MM.1S (cell line): ENCODE data around the gene ACTG1.

Experiments used
- DNase-seq: peaks from one replicate; pipeline ENCODE4 v3.0.0-alpha.2; 2015
- H2AFZ ChIP-seq: fragments of 300-600 bp; sonication (generic); 2 replicates; pipeline ENCODE4 v1.6.0; 2016; ENCODE audit warnings: antibody characterized with exemption, low read length
- H3F3A ChIP-seq: fragments of 300-600 bp; sonication (generic); 2 replicates; pipeline ENCODE4 v1.6.1; 2016; ENCODE audit warnings: mild to moderate bottlenecking, antibody characterized with exemption, low read length, moderate library complexity, mixed read lengths; ENCODE audit not compliant: insufficient read depth
- H3K27ac ChIP-seq: fragments of 300-600 bp; sonication (generic); 2 replicates; pipeline ENCODE4 v1.5.1; 2016; ENCODE audit warnings: mild to moderate bottlenecking, low read length
- H3K27me3 ChIP-seq: fragments of 300-600 bp; sonication (generic); replicated peaks from 2 replicates; pipeline ENCODE4 v1.6.0; 2016; ENCODE audit warnings: low read length; ENCODE audit not compliant: insufficient read depth
- H3K36me3 ChIP-seq: fragments of 300-600 bp; sonication (generic); replicated peaks from 2 replicates; pipeline ENCODE4 v1.6.1; 2016; ENCODE audit warnings: mild to moderate bottlenecking, low read length, mixed read lengths; ENCODE audit not compliant: insufficient read depth
- H3K4me1 ChIP-seq: fragments of 300-600 bp; sonication (generic); 2 replicates; pipeline ENCODE4 v1.6.1; 2016; ENCODE audit warnings: low read length, mixed read lengths
- H3K4me2 ChIP-seq: fragments of 300-600 bp; sonication (generic); 2 replicates; pipeline ENCODE4 v1.6.0; 2016; ENCODE audit warnings: low read depth, low read length
- H3K4me3 ChIP-seq: fragments of 300-600 bp; sonication (generic); 2 replicates; pipeline ENCODE4 v1.5.1; 2016; ENCODE audit warnings: low read length, mixed read lengths
- H3K79me2 ChIP-seq: fragments of 300-600 bp; sonication (generic); 2 replicates; pipeline ENCODE4 v1.6.1; 2016; ENCODE audit warnings: mixed run types, low read length, mixed read lengths
- H3K9ac ChIP-seq: fragments of 300-600 bp; sonication (generic); 2 replicates; pipeline ENCODE4 v1.6.1; 2016; ENCODE audit warnings: low read length, mixed read lengths
- H3K9me2 ChIP-seq: fragments of 300-600 bp; sonication (generic); replicated peaks from 2 replicates; pipeline ENCODE4 v1.6.1; 2016; ENCODE audit warnings: mild to moderate bottlenecking, low read length, mixed read lengths; ENCODE audit not compliant: insufficient read depth
- H3K9me3 ChIP-seq: fragments of 300-600 bp; sonication (generic); replicated peaks from 2 replicates; pipeline ENCODE4 v1.6.1; 2016; ENCODE audit warnings: mild to moderate bottlenecking, low read length, mixed read lengths; ENCODE audit not compliant: insufficient read depth
- H4K20me1 ChIP-seq: fragments of 300-600 bp; sonication (generic); 2 replicates; pipeline ENCODE4 v1.6.1; 2016; ENCODE audit warnings: mild to moderate bottlenecking, low read length, moderate library complexity, mixed read lengths; ENCODE audit not compliant: insufficient read depth
- EZH2 ChIP-seq: fragments of 300-600 bp; sonication (generic); optimal IDR thresholded peaks from 2 replicates; pipeline ENCODE3; 2017; ENCODE audit warnings: low read depth, mild to moderate bottlenecking, antibody characterized with exemption, low read length, mixed read lengths
- EZH2phosphoT487 ChIP-seq: fragments of 300-600 bp; sonication (generic); IDR thresholded peaks from 2 replicates; pipeline ENCODE4 v1.6.1; 2018; ENCODE audit warnings: antibody characterized with exemption, low read length
- TF ChIP-seq, protein P1 (sequence below): fragments of 300-600 bp; sonication (generic); IDR thresholded peaks from 2 replicates; pipeline ENCODE4 v1.5.1; 2016; ENCODE audit warnings: antibody characterized with exemption, low read length, mixed read lengths

The ACTG1 gene

DNA sequence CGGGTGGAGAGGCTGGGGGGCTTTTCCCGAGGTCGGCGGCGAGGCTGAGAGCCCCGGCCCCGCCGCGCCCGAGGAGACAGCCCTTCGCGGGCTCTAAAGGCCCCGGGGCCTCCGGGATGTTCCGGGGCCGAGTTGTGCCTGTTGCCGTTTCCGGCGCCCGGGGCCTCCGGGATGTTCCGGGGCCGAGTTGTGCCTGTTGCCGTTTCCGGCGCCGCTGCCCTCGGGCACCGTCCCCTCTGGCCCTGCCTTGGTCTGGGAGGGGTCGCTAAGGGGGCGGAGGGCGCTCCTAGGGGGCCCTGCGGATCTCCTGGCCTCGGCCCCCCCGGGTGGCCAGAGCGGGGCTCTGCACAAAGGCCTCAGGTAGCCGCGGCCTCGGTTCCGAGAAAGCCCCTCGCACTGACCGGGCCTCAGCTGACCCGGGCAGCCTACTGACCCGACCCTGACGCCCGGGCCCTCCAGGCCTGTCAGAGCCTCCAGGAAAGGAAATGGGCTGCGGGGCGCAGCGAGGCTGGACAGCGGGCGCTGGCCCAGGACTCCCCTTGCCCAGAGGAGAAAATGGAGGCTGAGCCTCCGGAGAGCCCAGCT, 24.2 kb downstream of the ACTG1 start:
- peaks cover 6% of the 10 kb centered on the region for H3K4me1 ChIP-seq
- peaks cover 72% of the 10 kb centered on the region for H3K27me3 ChIP-seq
- 0 out of 2 replicates have a peak overlapping the region, but pooled peaks have one; percentile 4 for H3K9ac ChIP-seq
- no peaks in the 10 kb centered on the region for H3K9me3 ChIP-seq
- H3K79me2 ChIP-seq: no peaks in the 10 kb centered on the region
- DNase-seq: no peak
- no peaks in the 10 kb centered on the region; the same call in 1 of the 2 replicates for H3F3A ChIP-seq
- H2AFZ ChIP-seq: no peak overlapping the region
- H4K20me1 ChIP-seq: no peaks in the 10 kb centered on the region
- no peak overlapping the region for H3K27ac ChIP-seq
- peak overlapping the region; percentile 27; the same call in 1 of the 2 replicates for H3K4me3 ChIP-seq
- no peaks in the 10 kb centered on the region for H3K9me2 ChIP-seq
- TF ChIP-seq EZH2: no peak
- TF ChIP-seq, protein P1, sequence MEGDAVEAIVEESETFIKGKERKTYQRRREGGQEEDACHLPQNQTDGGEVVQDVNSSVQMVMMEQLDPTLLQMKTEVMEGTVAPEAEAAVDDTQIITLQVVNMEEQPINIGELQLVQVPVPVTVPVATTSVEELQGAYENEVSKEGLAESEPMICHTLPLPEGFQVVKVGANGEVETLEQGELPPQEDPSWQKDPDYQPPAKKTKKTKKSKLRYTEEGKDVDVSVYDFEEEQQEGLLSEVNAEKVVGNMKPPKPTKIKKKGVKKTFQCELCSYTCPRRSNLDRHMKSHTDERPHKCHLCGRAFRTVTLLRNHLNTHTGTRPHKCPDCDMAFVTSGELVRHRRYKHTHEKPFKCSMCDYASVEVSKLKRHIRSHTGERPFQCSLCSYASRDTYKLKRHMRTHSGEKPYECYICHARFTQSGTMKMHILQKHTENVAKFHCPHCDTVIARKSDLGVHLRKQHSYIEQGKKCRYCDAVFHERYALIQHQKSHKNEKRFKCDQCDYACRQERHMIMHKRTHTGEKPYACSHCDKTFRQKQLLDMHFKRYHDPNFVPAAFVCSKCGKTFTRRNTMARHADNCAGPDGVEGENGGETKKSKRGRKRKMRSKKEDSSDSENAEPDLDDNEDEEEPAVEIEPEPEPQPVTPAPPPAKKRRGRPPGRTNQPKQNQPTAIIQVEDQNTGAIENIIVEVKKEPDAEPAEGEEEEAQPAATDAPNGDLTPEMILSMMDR: no peak
- TF ChIP-seq EZH2phosphoT487: no peak
- H3K36me3 ChIP-seq: no peaks in the 10 kb centered on the region
- peak overlapping the region; percentile 41; the same call in 1 of the 2 replicates for H3K4me2 ChIP-seq

DNA sequence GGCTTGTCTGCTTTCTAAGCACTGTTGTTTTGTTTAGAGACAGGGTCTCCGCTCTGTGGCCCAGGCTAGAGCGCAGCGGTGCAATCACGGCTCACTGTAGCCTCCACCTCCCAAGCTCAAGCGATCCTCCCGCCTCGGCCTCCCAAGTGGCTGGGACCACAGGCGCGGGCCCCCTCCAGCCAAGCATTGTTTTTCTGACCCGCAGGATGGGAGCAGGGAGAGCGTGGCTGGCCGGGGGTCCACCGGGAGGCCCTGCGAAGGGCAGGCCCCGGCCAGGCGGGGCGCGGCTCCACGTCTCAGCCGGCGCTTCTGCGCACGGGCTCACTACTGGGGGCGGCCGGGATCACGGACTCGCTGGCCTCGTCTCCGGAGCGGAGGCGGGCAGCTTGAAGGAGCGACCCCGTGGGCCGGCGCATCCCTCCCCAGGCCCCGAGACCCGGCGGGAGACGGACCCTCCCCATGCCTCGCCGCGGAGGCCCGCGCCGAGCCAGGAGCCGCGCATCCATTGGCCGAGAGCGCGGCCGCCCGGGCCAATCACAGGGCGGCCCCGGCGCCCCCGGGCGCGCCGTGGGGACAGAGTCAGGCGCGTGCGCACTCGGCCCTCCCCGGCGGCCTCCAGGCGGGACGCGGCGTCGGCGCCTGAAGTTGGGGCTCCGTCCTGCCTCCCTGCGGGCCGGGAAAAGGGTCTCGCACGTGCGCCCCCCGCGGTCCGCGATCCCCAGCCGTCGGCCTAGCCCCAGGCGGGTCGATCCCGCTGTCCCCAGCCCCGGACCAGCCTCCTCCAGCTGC, 24.9 kb downstream of the ACTG1 start:
- H2AFZ ChIP-seq: no peak overlapping the region
- TF ChIP-seq EZH2: no peak
- TF ChIP-seq, protein P1: no peak
- no peak for TF ChIP-seq EZH2phosphoT487
- H4K20me1 ChIP-seq: no peaks in the 10 kb centered on the region
- H3K4me3 ChIP-seq: peak overlapping the region; percentile 27; the same call in 1 of the 2 replicates
- H3F3A ChIP-seq: no peaks in the 10 kb centered on the region; the same call in 1 of the 2 replicates
- H3K27ac ChIP-seq: no peak overlapping the region
- peaks cover 72% of the 10 kb centered on the region for H3K27me3 ChIP-seq
- no peaks in the 10 kb centered on the region for H3K9me2 ChIP-seq
- no peaks in the 10 kb centered on the region for H3K9me3 ChIP-seq
- no peaks in the 10 kb centered on the region for H3K79me2 ChIP-seq
- H3K9ac ChIP-seq: 0 out of 2 replicates have a peak overlapping the region, but pooled peaks have one; percentile 4
- DNase-seq: no peak
- peak overlapping the region; percentile 41; the same call in 1 of the 2 replicates for H3K4me2 ChIP-seq
- peaks cover 6% of the 10 kb centered on the region for H3K4me1 ChIP-seq
- no peaks in the 10 kb centered on the region for H3K36me3 ChIP-seq

DNA sequence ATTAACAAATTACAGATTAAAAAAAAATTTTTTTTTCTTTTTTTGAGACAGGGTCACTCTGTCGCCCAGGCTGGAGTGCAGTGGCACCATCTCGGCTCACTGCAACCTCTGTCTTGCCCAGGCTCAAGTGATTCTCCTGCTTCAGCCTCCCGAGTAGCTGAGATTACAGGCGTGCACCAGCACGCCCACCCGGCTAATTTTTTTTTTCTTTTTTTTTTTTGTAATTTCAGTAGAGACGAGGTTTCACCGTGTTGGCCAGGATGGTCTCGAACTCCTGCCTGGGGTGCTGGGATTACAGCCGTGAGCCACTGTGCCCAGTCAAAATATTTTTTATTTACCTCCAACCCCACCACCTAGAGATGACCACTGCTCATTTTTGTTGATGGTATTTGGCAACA, 25.5 kb downstream of the ACTG1 start:
- TF ChIP-seq, protein P1: no peak
- TF ChIP-seq EZH2 (no peak), EZH2phosphoT487 (no peak)
- Histone ChIP-seq H3K4me2 (no peak overlapping the region), H3K4me3 (no peak overlapping the region), H3K79me2 (no peaks in the 10 kb centered on the region), H3K4me1 (peaks cover 6% of the 10 kb centered on the region), H3F3A (no peaks in the 10 kb centered on the region; the same call in 1 of the 2 replicates), H3K36me3 (no peaks in the 10 kb centered on the region), H3K27me3 (peaks cover 72% of the 10 kb centered on the region), H3K9ac (no peak overlapping the region), H3K27ac (no peak overlapping the region), H2AFZ (no peak overlapping the region), H4K20me1 (no peaks in the 10 kb centered on the region), H3K9me2 (no peaks in the 10 kb centered on the region), H3K9me3 (no peaks in the 10 kb centered on the region)
- no peak for DNase-seq
